Panc1 (cell line): ENCODE measurements around the gene HEMK1. TPM values are rescaled to one million over a fixed set of nuclear protein-coding genes. Genes with fewer than 3 reads are reported as not detected.

Source experiments
- ATAC-seq: fragments of 200-7000 bp; cut with Tn5 transposase; 2 replicates; pipeline ENCODE4 v1.9.1; 2020; ENCODE audit warnings: mild to moderate bottlenecking, moderate library complexity
- BruUV-seq: library from RNA; stranded (reverse); fragments of 400-500 nt; replicated peaks from 2 replicates; lab custom pipeline; 2021; lab: Mats Ljungman, UMichigan
- CTCF ChIA-PET: fragments of 300-600 bp; sonication (Branson Sonifier 250); formaldehyde crosslinking; loops from one replicate; lab custom pipeline; 2022; ENCODE audit warnings: antibody characterized with exemption; lab: Charles Lee
- POLR2A ChIA-PET: fragments of 300-600 bp; sonication (Branson Sonifier 250); formaldehyde crosslinking; loops from one replicate; lab custom pipeline; 2022; ENCODE audit warnings: antibody characterized with exemption; lab: Charles Lee
- DNase-seq: peaks from one replicate; pipeline ENCODE4 v3.0.0-alpha.2; 2010; ENCODE audit warnings: low read depth, low spot score
- H3K27ac ChIP-seq: 2 replicates; pipeline ENCODE4 v1.5.1; 2011; ENCODE audit warnings: mild to moderate bottlenecking, low read length, inconsistent platforms
- H3K27me3 ChIP-seq: fragments of 200-500 bp; sonication (Bioruptor generic); 2 replicates; pipeline ENCODE4 v1.6.0; 2014; ENCODE audit warnings: low read length, inconsistent platforms; ENCODE audit not compliant: control insufficient read depth, insufficient read depth
- H3K36me3 ChIP-seq: fragments of 200-500 bp; sonication (Bioruptor generic); 2 replicates; pipeline ENCODE4 v1.5.1; 2014; ENCODE audit warnings: inconsistent platforms, mild to moderate bottlenecking, low read length, moderate library complexity; ENCODE audit not compliant: control insufficient read depth, insufficient read depth
- H3K4me1 ChIP-seq: 2 replicates; pipeline ENCODE4 v1.5.1; 2011; ENCODE audit warnings: inconsistent platforms, mild to moderate bottlenecking, low read length, moderate library complexity; ENCODE audit not compliant: control insufficient read depth, insufficient read depth
- H3K4me3 ChIP-seq, 2 experiments: 2 replicates each; pipeline ENCODE4 v1.5.1; 2011 to 2012; ENCODE audit warnings: low read depth in 2 of 2, low read length in 2 of 2, mild to moderate bottlenecking in 2 of 2, inconsistent platforms in 1 of 2, moderate library complexity in 1 of 2
- H3K9me3 ChIP-seq: fragments of 200-500 bp; sonication (Bioruptor generic); 2 replicates; pipeline ENCODE4 v1.5.1; 2014; ENCODE audit warnings: low read depth, mild to moderate bottlenecking, inconsistent platforms, low read length, moderate library complexity; ENCODE audit not compliant: control insufficient read depth, insufficient read depth
- CTCF ChIP-seq: fragments of 450-650 bp; IDR thresholded peaks from 2 replicates; pipeline ENCODE4 v1.5.1; 2017; ENCODE audit warnings: mild to moderate bottlenecking
- POLR2AphosphoS5 ChIP-seq: IDR thresholded peaks from 2 replicates; pipeline ENCODE4 v1.6.1; 2012; ENCODE audit warnings: mild to moderate bottlenecking, low read depth, low read length, moderate library complexity
- REST ChIP-seq, 2 experiments: IDR thresholded peaks; 2 replicates each; pipeline ENCODE4 v1.6.1; 2011 to 2012; ENCODE audit warnings: low read depth in 2 of 2, control low read depth in 1 of 2, low read length in 1 of 2, mild to moderate bottlenecking in 1 of 2, moderate library complexity in 1 of 2; ENCODE audit not compliant: insufficient read depth in 1 of 2
- SIN3A ChIP-seq: IDR thresholded peaks from 2 replicates; pipeline ENCODE4 v1.6.1; 2012; ENCODE audit warnings: low read depth, mild to moderate bottlenecking, low read length, moderate library complexity, borderline replicate concordance; ENCODE audit not compliant: insufficient read depth
- TCF7L2 ChIP-seq: IDR thresholded peaks from 2 replicates; pipeline ENCODE4 v1.6.1; 2011; ENCODE audit warnings: mild to moderate bottlenecking, low read depth, low read length, inconsistent platforms
- in situ Hi-C: cut with HindIII; loops from 2 replicates; pipeline ENCODE4 v1.10.0; 2016; ENCODE audit warnings: low sequenced_read_pairs, low pct_unique_long_range_greater_than_20kb
- intact Hi-C: fragments of 100-400 bp; cut with micrococcal nuclease; formaldehyde crosslinking; loops from one replicate; pipeline ENCODE4 v1.10.0; 2022; ENCODE audit not compliant: unreplicated experiment
- total RNA-seq: library from RNA; stranded (reverse); gene quantifications from one replicate; pipeline ENCODE4 v1.2.1, GENCODE V29; 2021; ENCODE audit not compliant: unreplicated experiment

Gene HEMK1
- total RNA-seq, 1 experiment from 2014 or later = 12.1 TPM

- no peak for DNase-seq
- H3K27ac ChIP-seq = no peak overlapping the region
- TF ChIP-seq POLR2AphosphoS5 (no peak), CTCF (no peak), TCF7L2 (no peak), REST (IDR thresholded peaks at IDR 0.05; ENCODE audit: insufficient read depth in 1 of 2, low read depth in 2 of 2, low read length in 1 of 2) (no peak), SIN3A (no peak)
- in situ Hi-C loops = no loop called here
- intact Hi-C loops = no loop called here
- no peaks in the 10 kb centered on the region for H3K36me3 ChIP-seq
- H3K9me3 ChIP-seq = no peaks in the 10 kb centered on the region
- ChIA-PET POLR2A (no interaction called here), CTCF (interaction anchor here (0.7 kb wide), 1 partner anchor 68 kb away, joined by 10 read pairs; no protein-coding TSS in a partner anchor)
- no peaks in the 10 kb centered on the region for H3K27me3 ChIP-seq
- H3K4me1 ChIP-seq = no peaks in the 10 kb centered on the region
- no peak for ATAC-seq
- no TSS peak for BruUV-seq
- H3K4me3 ChIP-seq = no peak overlapping the region
Observed at GRCh38 chr3:50534681-50535330, 34.5 kb upstream of the HEMK1 start.

DNA sequence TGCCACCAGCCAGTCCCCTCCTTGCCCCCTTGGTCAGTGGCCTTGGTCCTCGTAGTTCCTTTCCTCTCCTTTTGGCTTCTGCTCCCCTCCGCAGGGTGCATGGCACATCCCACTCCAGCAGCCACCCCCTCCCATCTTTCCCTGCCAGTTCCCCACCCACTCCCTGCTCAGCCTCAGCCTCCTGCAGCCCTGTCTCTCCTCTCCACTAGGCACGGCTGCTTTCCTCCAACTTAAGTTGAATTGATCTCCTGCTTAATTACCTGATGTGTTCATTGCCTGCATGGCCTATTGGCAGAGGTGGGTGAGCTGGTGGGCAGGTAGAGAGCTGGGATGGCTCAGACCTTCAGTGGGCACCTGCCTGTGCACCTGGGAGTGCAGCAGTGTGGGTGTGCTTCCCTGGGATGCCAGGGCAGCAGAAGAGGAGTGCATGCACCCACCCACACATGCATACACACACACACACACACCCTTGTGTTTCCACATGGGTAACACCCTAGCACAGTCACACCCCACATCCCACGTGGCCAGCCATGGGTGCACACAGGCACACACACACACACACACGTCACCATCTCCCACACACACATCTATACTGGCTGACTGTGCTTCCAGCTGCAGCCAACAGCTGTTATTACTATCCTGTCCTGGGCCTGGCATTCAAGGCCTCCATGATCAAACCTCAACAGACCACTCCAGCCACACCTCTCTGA is 32.7 kb upstream of the HEMK1 start:
- Histone ChIP-seq H3K4me1 (no peaks in the 10 kb centered on the region), H3K27ac (no peak overlapping the region), H3K4me3 (no peak overlapping the region), H3K27me3 (no peaks in the 10 kb centered on the region), H3K9me3 (no peaks in the 10 kb centered on the region), H3K36me3 (no peaks in the 10 kb centered on the region)
- ATAC-seq = no peak
- BruUV-seq = no TSS peak
- intact Hi-C loops (no loop called here), in situ Hi-C loops (no loop called here)
- no peak for TF ChIP-seq REST (IDR thresholded peaks at IDR 0.05; ENCODE audit: insufficient read depth in 1 of 2, low read depth in 2 of 2, low read length in 1 of 2)
- no peak for TF ChIP-seq POLR2AphosphoS5
- no peak for TF ChIP-seq SIN3A
- no peak for TF ChIP-seq CTCF
- TF ChIP-seq TCF7L2 = no peak
- DNase-seq = no peak
- ChIA-PET CTCF (no interaction called here), POLR2A (no interaction called here)
